ENCODE results near the gene RABGAP1L. TPM values are rescaled to one million over a fixed set of nuclear protein-coding genes. Genes with fewer than 3 reads are reported as not detected.

Gene RABGAP1L
- total and polyA plus RNA-seq, 2 donors (not counting 3 experiments of a cell fraction or from before 2014, with no cell fraction given) = 6.4 to 22.2 TPM

GRCh38 chr1:174289644-174290310, 130.5 kb downstream of the RABGAP1L start:
- no TSS peak for BruUV-seq (replicated peaks)
- Histone ChIP-seq H3K4me3 (replicated peaks in 1 of 3; ENCODE audit: insufficient read depth in 1 of 3, low read depth in 1 of 3, low read length in 3 of 3) (no peak overlapping the region), H3K9ac (replicated peaks; ENCODE audit: extremely low read depth, insufficient read depth, low read length) (no peak overlapping the region), H3K79me2 (ENCODE audit: control insufficient read depth, insufficient read depth, low read length) (no peaks in the 10 kb centered on the region), H2AFZ (ENCODE audit: low read depth, low read length) (no peak overlapping the region), H3K9me1 (replicated peaks; ENCODE audit: control insufficient read depth, extremely low read depth, insufficient read depth, low read length) (no peaks in the 10 kb centered on the region), H3K27me3 (ENCODE audit: control insufficient read depth in 2 of 2, insufficient read depth in 2 of 2, low read length in 2 of 2) (no peaks in the 10 kb centered on the region), H3K9me3 (replicated peaks; ENCODE audit: control insufficient read depth, insufficient read depth, low read length) (no peaks in the 10 kb centered on the region), H3K27ac (ENCODE audit: insufficient read depth, low read depth, low read length) (no peak overlapping the region), H3K4me2 (ENCODE audit: insufficient read depth, low read length) (no peak overlapping the region), H3K36me3 (ENCODE audit: control insufficient read depth in 2 of 2, extremely low read depth in 1 of 2, insufficient read depth in 2 of 2, low read length in 2 of 2) (no peaks in the 10 kb centered on the region), H3K4me1 (ENCODE audit: control insufficient read depth, extremely low read depth, insufficient read depth, low read length) (peaks cover 4% of the 10 kb centered on the region), H4K20me1 (replicated peaks; ENCODE audit: control insufficient read depth, extremely low read depth, insufficient read depth, low read length) (no peaks in the 10 kb centered on the region)
- dilution Hi-C loops (cut with MboI; ENCODE audit: extremely low pct_ligation_motif_present, low sequenced_read_pairs) = no loop called here
- ChIA-PET POLR2A (no interaction called here), CTCF (interaction anchor here (2.0 to 2.9 kb wide), 2 partner anchors 27 to 436 kb away, joined by 8 to 14 read pairs; no protein-coding TSS in a partner anchor)
- FAIRE-seq (no peak), DNase-seq (ENCODE audit: low read depth, low spot score) (no peak)
- intact Hi-C loops (cut with micrococcal nuclease) = no loop called here
- no peak for TF ChIP-seq EZH2 (IDR thresholded peaks at IDR 0.05; ENCODE audit: borderline replicate concordance, low read depth, low read length, severe bottlenecking)
- TF ChIP-seq FOS (IDR thresholded peaks at IDR 0.05; ENCODE audit: borderline replicate concordance, insufficient read depth, low read length) = no peak
- TF ChIP-seq, protein P1, sequence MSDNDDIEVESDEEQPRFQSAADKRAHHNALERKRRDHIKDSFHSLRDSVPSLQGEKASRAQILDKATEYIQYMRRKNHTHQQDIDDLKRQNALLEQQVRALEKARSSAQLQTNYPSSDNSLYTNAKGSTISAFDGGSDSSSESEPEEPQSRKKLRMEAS (IDR thresholded peaks at IDR 0.05; ENCODE audit: insufficient read depth, insufficient read length) = no peak
- TF ChIP-seq POLR2AphosphoS5 (IDR thresholded peaks at IDR 0.05; ENCODE audit: insufficient read depth, low read depth, low read length) = no peak

- H3K27me3 ChIP-seq (ENCODE audit: control insufficient read depth in 2 of 2, insufficient read depth in 2 of 2, low read length in 2 of 2) = no peaks in the 10 kb centered on the region
- dilution Hi-C loops (cut with MboI; ENCODE audit: extremely low pct_ligation_motif_present, low sequenced_read_pairs) (no loop called here), intact Hi-C loops (cut with micrococcal nuclease) (no loop called here)
- H3K9me1 ChIP-seq (replicated peaks; ENCODE audit: control insufficient read depth, extremely low read depth, insufficient read depth, low read length) = no peaks in the 10 kb centered on the region
- BruUV-seq (replicated peaks) = no TSS peak
- H3K36me3 ChIP-seq (ENCODE audit: control insufficient read depth in 2 of 2, extremely low read depth in 1 of 2, insufficient read depth in 2 of 2, low read length in 2 of 2) = no peaks in the 10 kb centered on the region
- POLR2A ChIA-PET = no interaction called here
- H3K9ac ChIP-seq (replicated peaks; ENCODE audit: extremely low read depth, insufficient read depth, low read length) = no peak overlapping the region
- H4K20me1 ChIP-seq (replicated peaks; ENCODE audit: control insufficient read depth, extremely low read depth, insufficient read depth, low read length) = no peaks in the 10 kb centered on the region
- no peaks in the 10 kb centered on the region for H3K79me2 ChIP-seq (ENCODE audit: control insufficient read depth, insufficient read depth, low read length)
- peaks cover 4% of the 10 kb centered on the region for H3K4me1 ChIP-seq (ENCODE audit: control insufficient read depth, extremely low read depth, insufficient read depth, low read length)
- TF ChIP-seq POLR2AphosphoS5 (IDR thresholded peaks at IDR 0.05; ENCODE audit: insufficient read depth, low read depth, low read length) (no peak), POLR2A (IDR thresholded peaks at IDR 0.05; ENCODE audit: low read depth, low read length) (no peak), JUN (IDR thresholded peaks at IDR 0.05; ENCODE audit: borderline replicate concordance, insufficient read depth, insufficient read length, low read depth) (no peak), GATA2 (IDR thresholded peaks at IDR 0.05; ENCODE audit: insufficient read depth, insufficient read length, low read depth, low read length) (no peak), EZH2 (IDR thresholded peaks at IDR 0.05; ENCODE audit: borderline replicate concordance, low read depth, low read length, severe bottlenecking) (no peak), MYC (IDR thresholded peaks at IDR 0.05; ENCODE audit: low read depth, low read length) (no peak), FOS (IDR thresholded peaks at IDR 0.05; ENCODE audit: borderline replicate concordance, insufficient read depth, low read length) (no peak)
- TF ChIP-seq, protein P1 (IDR thresholded peaks at IDR 0.05; ENCODE audit: insufficient read depth, insufficient read length) = no peak
- TF ChIP-seq, protein P2, sequence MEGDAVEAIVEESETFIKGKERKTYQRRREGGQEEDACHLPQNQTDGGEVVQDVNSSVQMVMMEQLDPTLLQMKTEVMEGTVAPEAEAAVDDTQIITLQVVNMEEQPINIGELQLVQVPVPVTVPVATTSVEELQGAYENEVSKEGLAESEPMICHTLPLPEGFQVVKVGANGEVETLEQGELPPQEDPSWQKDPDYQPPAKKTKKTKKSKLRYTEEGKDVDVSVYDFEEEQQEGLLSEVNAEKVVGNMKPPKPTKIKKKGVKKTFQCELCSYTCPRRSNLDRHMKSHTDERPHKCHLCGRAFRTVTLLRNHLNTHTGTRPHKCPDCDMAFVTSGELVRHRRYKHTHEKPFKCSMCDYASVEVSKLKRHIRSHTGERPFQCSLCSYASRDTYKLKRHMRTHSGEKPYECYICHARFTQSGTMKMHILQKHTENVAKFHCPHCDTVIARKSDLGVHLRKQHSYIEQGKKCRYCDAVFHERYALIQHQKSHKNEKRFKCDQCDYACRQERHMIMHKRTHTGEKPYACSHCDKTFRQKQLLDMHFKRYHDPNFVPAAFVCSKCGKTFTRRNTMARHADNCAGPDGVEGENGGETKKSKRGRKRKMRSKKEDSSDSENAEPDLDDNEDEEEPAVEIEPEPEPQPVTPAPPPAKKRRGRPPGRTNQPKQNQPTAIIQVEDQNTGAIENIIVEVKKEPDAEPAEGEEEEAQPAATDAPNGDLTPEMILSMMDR (IDR thresholded peaks at IDR 0.05; ENCODE audit: extremely low read depth in 1 of 2, insufficient read depth in 1 of 2, low read depth in 1 of 2, low read length in 2 of 2) = no peak
- no peak overlapping the region for H3K4me2 ChIP-seq (ENCODE audit: insufficient read depth, low read length)
- H2AFZ ChIP-seq (ENCODE audit: low read depth, low read length) = no peak overlapping the region
- no peak for FAIRE-seq
- no peak overlapping the region for H3K4me3 ChIP-seq (replicated peaks in 1 of 3; ENCODE audit: insufficient read depth in 1 of 3, low read depth in 1 of 3, low read length in 3 of 3)
- CTCF ChIA-PET = no interaction called here
- H3K9me3 ChIP-seq (replicated peaks; ENCODE audit: control insufficient read depth, insufficient read depth, low read length) = no peaks in the 10 kb centered on the region
- DNase-seq (ENCODE audit: low read depth, low spot score) = no peak
- no peak overlapping the region for H3K27ac ChIP-seq (ENCODE audit: insufficient read depth, low read depth, low read length)
Observed at GRCh38 chr1:174291059-174291458, 131.7 kb downstream of the RABGAP1L start.

Data from endothelial cell of umbilical vein (primary cell).